Measurements from ENCODE around the gene AQP1. TPM values are rescaled to one million over a fixed set of nuclear protein-coding genes. Genes with fewer than 3 reads are reported as not detected.

AQP1 gene
- polyA plus RNA-seq, 1 donor from 2014 or later: 3.2 TPM

DNA sequence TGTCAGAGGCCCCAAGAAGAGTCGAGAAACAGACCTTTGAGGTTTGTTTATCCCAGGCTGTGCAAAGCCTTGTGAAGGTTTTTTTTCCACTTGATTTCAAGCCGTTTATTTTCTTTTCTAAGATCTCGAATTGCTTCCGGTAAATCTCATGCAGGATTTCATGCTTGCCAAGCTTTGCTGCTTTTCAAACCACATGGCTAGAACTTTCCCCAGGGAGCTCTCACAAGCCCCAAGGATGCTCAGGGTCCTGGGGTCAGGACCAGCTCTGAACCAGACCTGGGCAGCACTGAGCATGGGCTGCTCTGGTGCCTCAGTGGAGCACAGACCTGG, 48.0 kb upstream of the AQP1 start:
- H3K27me3 ChIP-seq (ENCODE audit: insufficient read depth, low read depth, low read length): no peaks in the 10 kb centered on the region
- H3K9ac ChIP-seq (ENCODE audit: low read length): no peak overlapping the region
- H3K79me2 ChIP-seq (replicated peaks; ENCODE audit: insufficient read depth, low read length): no peaks in the 10 kb centered on the region
- H2AFZ ChIP-seq (ENCODE audit: low read depth, low read length): no peak overlapping the region
- H4K20me1 ChIP-seq (ENCODE audit: insufficient read depth): no peaks in the 10 kb centered on the region
- H3F3A ChIP-seq (ENCODE audit: insufficient read depth, low read length, poor library complexity, severe bottlenecking): no peaks in the 10 kb centered on the region
- no peaks in the 10 kb centered on the region for H3K9me3 ChIP-seq (ENCODE audit: low read length)
- no peaks in the 10 kb centered on the region for H3K36me3 ChIP-seq (ENCODE audit: insufficient read depth, low read length)
- H3K27ac ChIP-seq (ENCODE audit: low read length): no peak overlapping the region
- H3K9me2 ChIP-seq (ENCODE audit: insufficient read depth, low read length): no peaks in the 10 kb centered on the region
- H3K4me3 ChIP-seq (ENCODE audit: low read length): no peak overlapping the region
- TF ChIP-seq CTCF (IDR thresholded peaks at IDR 0.05; ENCODE audit: poor library complexity, severe bottlenecking): no peak
- no peak for TF ChIP-seq EZH2 (IDR thresholded peaks at IDR 0.05; ENCODE audit: borderline replicate concordance, insufficient read depth, low read length, poor library complexity, severe bottlenecking)
- no peak for TF ChIP-seq MXI1 (conservative IDR thresholded peaks at IDR 0.05; ENCODE audit: poor library complexity, severe bottlenecking)
- no peak overlapping the region for H3K4me2 ChIP-seq (ENCODE audit: low read length)

- Histone ChIP-seq H3K4me3 (ENCODE audit: low read length) (no peak overlapping the region), H3K27me3 (ENCODE audit: insufficient read depth, low read depth, low read length) (no peaks in the 10 kb centered on the region), H3K9me2 (ENCODE audit: insufficient read depth, low read length) (no peaks in the 10 kb centered on the region), H3K36me3 (ENCODE audit: insufficient read depth, low read length) (no peaks in the 10 kb centered on the region), H3F3A (ENCODE audit: insufficient read depth, low read length, poor library complexity, severe bottlenecking) (no peaks in the 10 kb centered on the region), H3K4me2 (ENCODE audit: low read length) (no peak overlapping the region), H3K9ac (ENCODE audit: low read length) (no peak overlapping the region), H3K27ac (ENCODE audit: low read length) (no peak overlapping the region), H3K9me3 (ENCODE audit: low read length) (no peaks in the 10 kb centered on the region), H4K20me1 (ENCODE audit: insufficient read depth) (no peaks in the 10 kb centered on the region), H3K79me2 (replicated peaks; ENCODE audit: insufficient read depth, low read length) (no peaks in the 10 kb centered on the region), H2AFZ (ENCODE audit: low read depth, low read length) (no peak overlapping the region)
- TF ChIP-seq SMC3 (conservative IDR thresholded peaks at IDR 0.05; ENCODE audit: poor library complexity): no peak
- no peak for TF ChIP-seq MXI1 (conservative IDR thresholded peaks at IDR 0.05; ENCODE audit: poor library complexity, severe bottlenecking)
Observed at GRCh38 chr7:30864101-30864500, 47.6 kb upstream of the AQP1 start.

- Histone ChIP-seq H3K79me2 (replicated peaks; ENCODE audit: insufficient read depth, low read length) (no peaks in the 10 kb centered on the region), H4K20me1 (ENCODE audit: insufficient read depth) (no peaks in the 10 kb centered on the region), H3K36me3 (ENCODE audit: insufficient read depth, low read length) (no peaks in the 10 kb centered on the region), H3K27me3 (ENCODE audit: insufficient read depth, low read depth, low read length) (no peaks in the 10 kb centered on the region), H3K4me3 (ENCODE audit: low read length) (no peak overlapping the region), H2AFZ (ENCODE audit: low read depth, low read length) (no peak overlapping the region), H3K9me2 (ENCODE audit: insufficient read depth, low read length) (no peaks in the 10 kb centered on the region), H3K4me2 (ENCODE audit: low read length) (no peak overlapping the region), H3K9me3 (ENCODE audit: low read length) (no peaks in the 10 kb centered on the region), H3K9ac (ENCODE audit: low read length) (no peak overlapping the region), H3F3A (ENCODE audit: insufficient read depth, low read length, poor library complexity, severe bottlenecking) (no peaks in the 10 kb centered on the region), H3K27ac (ENCODE audit: low read length) (no peak overlapping the region)
- TF ChIP-seq EP300 (conservative IDR thresholded peaks at IDR 0.05; ENCODE audit: poor library complexity, severe bottlenecking) (no peak), TAF1 (IDR thresholded peaks at IDR 0.05; ENCODE audit: low read depth) (no peak)
Observed at GRCh38 chr7:30865076-30865475, 46.6 kb upstream of the AQP1 start.

GRCh38 chr7:30865821-30866220, 45.8 kb upstream of the AQP1 start:
- H2AFZ ChIP-seq (ENCODE audit: low read depth, low read length): no peak overlapping the region
- no peak overlapping the region for H3K9ac ChIP-seq (ENCODE audit: low read length)
- H3K36me3 ChIP-seq (ENCODE audit: insufficient read depth, low read length): no peaks in the 10 kb centered on the region
- TF ChIP-seq CTCF (IDR thresholded peaks at IDR 0.05; ENCODE audit: poor library complexity, severe bottlenecking): no peak
- no peak for TF ChIP-seq SMC3 (conservative IDR thresholded peaks at IDR 0.05; ENCODE audit: poor library complexity)
- H3K4me3 ChIP-seq (ENCODE audit: low read length): no peak overlapping the region
- H3K9me3 ChIP-seq (ENCODE audit: low read length): no peaks in the 10 kb centered on the region
- H4K20me1 ChIP-seq (ENCODE audit: insufficient read depth): no peaks in the 10 kb centered on the region
- no peaks in the 10 kb centered on the region for H3K79me2 ChIP-seq (replicated peaks; ENCODE audit: insufficient read depth, low read length)
- no peak overlapping the region for H3K27ac ChIP-seq (ENCODE audit: low read length)
- no peaks in the 10 kb centered on the region for H3K27me3 ChIP-seq (ENCODE audit: insufficient read depth, low read depth, low read length)
- H3K9me2 ChIP-seq (ENCODE audit: insufficient read depth, low read length): no peaks in the 10 kb centered on the region
- H3K4me2 ChIP-seq (ENCODE audit: low read length): no peak overlapping the region
- no peaks in the 10 kb centered on the region for H3F3A ChIP-seq (ENCODE audit: insufficient read depth, low read length, poor library complexity, severe bottlenecking)
